HUES48 (cell line): Measurements from ENCODE around the gene UGGT1.

Experiments used
- H3K27ac ChIP-seq: one replicate; pipeline ENCODE4 v1.7.0; 2013; ENCODE audit warnings: low read depth, low read length, inconsistent platforms
- H3K27me3 ChIP-seq: 2 replicates; pipeline ENCODE4 v1.6.1; 2013; ENCODE audit warnings: mild to moderate bottlenecking, low read length; ENCODE audit not compliant: control insufficient read depth, insufficient read depth
- H3K36me3 ChIP-seq: 2 replicates; pipeline ENCODE4 v1.6.1; 2013; ENCODE audit warnings: low read length; ENCODE audit not compliant: control insufficient read depth, insufficient read depth
- H3K4me1 ChIP-seq: 2 replicates; pipeline ENCODE4 v1.6.1; 2013; ENCODE audit warnings: mild to moderate bottlenecking, low read length; ENCODE audit not compliant: control insufficient read depth, insufficient read depth
- H3K4me3 ChIP-seq: 2 replicates; pipeline ENCODE4 v1.5.1; 2013; ENCODE audit warnings: mild to moderate bottlenecking, low read depth, low read length
- H3K9ac ChIP-seq: 2 replicates; pipeline ENCODE4 v1.6.1; 2013; ENCODE audit warnings: mild to moderate bottlenecking, low read depth, low read length, moderate library complexity
- H3K9me3 ChIP-seq: 2 replicates; pipeline ENCODE4 v1.6.1; 2013; ENCODE audit warnings: low read length; ENCODE audit not compliant: control insufficient read depth, insufficient read depth

UGGT1 gene

DNA sequence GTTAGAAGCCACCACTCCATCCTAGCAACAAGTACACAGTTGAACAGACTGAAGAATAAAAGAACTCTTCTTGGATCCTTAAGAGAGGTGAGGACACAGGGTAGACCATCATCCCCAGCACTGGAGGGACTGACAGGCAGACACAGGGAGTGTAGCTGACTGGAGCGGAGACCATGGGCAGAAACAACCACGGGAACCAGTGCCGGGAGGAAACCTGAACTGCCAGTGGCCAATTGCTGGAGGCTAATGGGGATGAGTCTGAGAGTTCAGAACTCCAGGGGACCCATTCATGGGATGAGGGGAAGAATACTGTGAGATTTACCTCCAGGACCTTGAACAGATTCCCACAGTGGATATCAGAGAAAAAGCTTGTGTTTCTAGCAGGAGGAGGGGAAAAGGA lies 150.9 kb downstream of the UGGT1 start:
- no peaks in the 10 kb centered on the region for H3K36me3 ChIP-seq
- no peaks in the 10 kb centered on the region for H3K9me3 ChIP-seq
- no peak overlapping the region for H3K9ac ChIP-seq
- H3K4me3 ChIP-seq: no peak overlapping the region
- H3K4me1 ChIP-seq: no peaks in the 10 kb centered on the region
- no peak overlapping the region for H3K27ac ChIP-seq
- no peaks in the 10 kb centered on the region for H3K27me3 ChIP-seq
